Mesothelial cell of epicardium (in vitro differentiated cells): ENCODE data around the gene TPPP3. TPM values are rescaled to one million over a fixed set of nuclear protein-coding genes. Genes with fewer than 3 reads are reported as not detected.

ENCODE experiments used
- DNase-seq, 2 experiments: peaks; one replicate each; pipeline ENCODE4 v3.0.0; 2021; ENCODE audit warnings: low spot score in 2 of 2; ENCODE audit not compliant: unreplicated experiment in 2 of 2
- H3K27ac Mint-ChIP-seq: 2 replicates; pipeline ENCODE4 v1.8.0; 2021; ENCODE audit warnings: mixed read lengths
- H3K27me3 Mint-ChIP-seq: 2 replicates; pipeline ENCODE4 v1.8.0; 2021; ENCODE audit warnings: low read depth, mixed read lengths
- H3K36me3 Mint-ChIP-seq: 2 replicates; pipeline ENCODE4 v1.8.0; 2021; ENCODE audit warnings: mixed read lengths
- H3K4me1 Mint-ChIP-seq: 2 replicates; pipeline ENCODE4 v1.8.0; 2021; ENCODE audit warnings: mixed read lengths
- H3K4me3 Mint-ChIP-seq: 2 replicates; pipeline ENCODE4 v1.8.0; 2021; ENCODE audit warnings: mild to moderate bottlenecking, moderate library complexity, mixed read lengths
- H3K9me3 Mint-ChIP-seq: 2 replicates; pipeline ENCODE4 v1.8.0; 2021; ENCODE audit warnings: mixed read lengths
- total RNA-seq: library from RNA; stranded (reverse); gene quantifications from 3 replicates; pipeline ENCODE4 v1.2.1, GENCODE V29; 2021
- TF ChIP-seq, protein P1 (sequence below): fragments of 200-600 bp; sonication (generic); IDR thresholded peaks from one replicate; pipeline ENCODE4 v1.5.0; 2021; ENCODE audit warnings: antibody characterized with exemption; ENCODE audit not compliant: unreplicated experiment

Gene TPPP3
- total RNA-seq, 1 donor from 2014 or later, result 5.5 TPM

DNA sequence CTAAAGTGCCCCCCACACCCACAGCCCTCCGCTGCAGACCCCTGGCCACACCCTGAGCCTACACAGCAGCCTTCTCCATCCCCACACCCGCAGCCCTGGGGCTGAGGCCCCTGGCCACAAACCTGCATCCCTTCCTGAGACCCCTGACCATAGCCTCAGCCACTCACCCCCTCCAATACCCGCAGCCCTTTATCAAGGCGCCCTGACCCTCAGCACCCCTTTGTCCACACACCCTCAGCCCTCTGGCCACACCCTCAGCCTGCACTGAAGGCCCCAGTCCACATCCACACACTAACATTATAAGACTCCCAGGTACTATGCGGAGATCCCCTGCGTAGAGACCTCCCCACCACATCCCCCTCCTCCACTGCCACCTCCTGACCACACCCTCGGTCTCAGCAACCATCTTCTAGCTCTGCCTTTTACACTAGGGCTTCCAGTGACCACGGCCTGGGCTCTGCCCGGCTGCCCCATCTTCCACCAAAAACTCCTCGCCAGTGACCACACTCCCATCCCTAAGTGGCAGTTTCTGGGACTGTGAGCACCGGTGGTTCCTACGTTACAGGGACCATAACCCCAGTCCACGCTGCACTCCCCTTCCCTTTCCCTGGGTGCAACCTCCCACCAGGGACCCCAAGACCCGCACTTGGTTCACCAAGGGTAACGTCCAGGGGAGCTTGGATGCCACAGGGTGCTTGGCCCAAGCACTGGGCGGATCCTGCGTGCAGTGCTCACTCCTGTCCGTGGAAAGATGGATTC lies 818 bp downstream of the TPPP3 start:
- DNase-seq, result no peak
- Mint-ChIP-seq H3K36me3 (no peaks in the 10 kb centered on the region), H3K27ac (no peak overlapping the region), H3K4me1 (peaks cover 22% of the 10 kb centered on the region), H3K9me3 (no peaks in the 10 kb centered on the region), H3K4me3 (peak overlapping the region; percentile 36), H3K27me3 (peaks cover 71% of the 10 kb centered on the region)
- TF ChIP-seq, protein P1, sequence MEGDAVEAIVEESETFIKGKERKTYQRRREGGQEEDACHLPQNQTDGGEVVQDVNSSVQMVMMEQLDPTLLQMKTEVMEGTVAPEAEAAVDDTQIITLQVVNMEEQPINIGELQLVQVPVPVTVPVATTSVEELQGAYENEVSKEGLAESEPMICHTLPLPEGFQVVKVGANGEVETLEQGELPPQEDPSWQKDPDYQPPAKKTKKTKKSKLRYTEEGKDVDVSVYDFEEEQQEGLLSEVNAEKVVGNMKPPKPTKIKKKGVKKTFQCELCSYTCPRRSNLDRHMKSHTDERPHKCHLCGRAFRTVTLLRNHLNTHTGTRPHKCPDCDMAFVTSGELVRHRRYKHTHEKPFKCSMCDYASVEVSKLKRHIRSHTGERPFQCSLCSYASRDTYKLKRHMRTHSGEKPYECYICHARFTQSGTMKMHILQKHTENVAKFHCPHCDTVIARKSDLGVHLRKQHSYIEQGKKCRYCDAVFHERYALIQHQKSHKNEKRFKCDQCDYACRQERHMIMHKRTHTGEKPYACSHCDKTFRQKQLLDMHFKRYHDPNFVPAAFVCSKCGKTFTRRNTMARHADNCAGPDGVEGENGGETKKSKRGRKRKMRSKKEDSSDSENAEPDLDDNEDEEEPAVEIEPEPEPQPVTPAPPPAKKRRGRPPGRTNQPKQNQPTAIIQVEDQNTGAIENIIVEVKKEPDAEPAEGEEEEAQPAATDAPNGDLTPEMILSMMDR, result no peak

GRCh38 chr16:67391424-67392300 lies 1.6 kb downstream of the TPPP3 start:
- Mint-ChIP-seq H3K27me3 (peaks cover 70% of the 10 kb centered on the region), H3K4me3 (peak overlapping the region; percentile 1), H3K36me3 (no peaks in the 10 kb centered on the region), H3K27ac (no peak overlapping the region), H3K4me1 (peaks cover 17% of the 10 kb centered on the region), H3K9me3 (no peaks in the 10 kb centered on the region)
- DNase-seq, result no peak
- TF ChIP-seq, protein P1, result no peak

DNA sequence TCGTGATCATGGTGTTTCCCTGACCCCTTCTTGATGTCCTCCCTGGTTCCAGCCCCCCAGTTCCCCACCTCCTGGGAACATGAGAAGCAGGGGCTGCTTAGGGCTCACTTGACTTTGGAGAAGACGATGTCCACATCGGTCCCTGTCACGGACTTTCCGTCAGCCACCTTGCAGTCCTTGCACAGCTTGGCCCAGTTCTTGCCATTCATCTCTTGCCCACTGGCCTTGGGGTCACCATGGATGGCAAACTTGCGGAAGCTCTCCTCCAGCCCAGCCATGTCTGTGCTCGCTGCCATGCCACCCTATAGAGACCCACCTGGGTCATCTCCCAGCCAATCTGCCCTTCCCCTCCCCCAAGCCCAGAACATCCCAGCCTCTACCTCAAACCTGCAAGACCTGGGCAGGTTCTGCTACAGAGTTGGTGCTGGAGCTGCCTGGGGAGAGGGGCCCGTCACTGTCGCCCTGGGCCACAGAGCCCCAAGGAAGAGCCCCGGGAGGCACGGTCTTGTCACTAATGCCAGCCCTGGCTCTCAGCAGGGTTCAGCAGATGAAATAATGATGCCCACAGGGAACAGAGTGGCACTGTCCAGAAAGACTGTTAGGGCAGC lies 2.4 kb downstream of the TPPP3 start:
- TF ChIP-seq, protein P1, result no peak
- no peak for DNase-seq
- Mint-ChIP-seq H3K4me3 (no peak overlapping the region), H3K27me3 (peaks cover 76% of the 10 kb centered on the region), H3K9me3 (no peaks in the 10 kb centered on the region), H3K36me3 (no peaks in the 10 kb centered on the region), H3K27ac (no peak overlapping the region), H3K4me1 (peaks cover 15% of the 10 kb centered on the region)

DNA sequence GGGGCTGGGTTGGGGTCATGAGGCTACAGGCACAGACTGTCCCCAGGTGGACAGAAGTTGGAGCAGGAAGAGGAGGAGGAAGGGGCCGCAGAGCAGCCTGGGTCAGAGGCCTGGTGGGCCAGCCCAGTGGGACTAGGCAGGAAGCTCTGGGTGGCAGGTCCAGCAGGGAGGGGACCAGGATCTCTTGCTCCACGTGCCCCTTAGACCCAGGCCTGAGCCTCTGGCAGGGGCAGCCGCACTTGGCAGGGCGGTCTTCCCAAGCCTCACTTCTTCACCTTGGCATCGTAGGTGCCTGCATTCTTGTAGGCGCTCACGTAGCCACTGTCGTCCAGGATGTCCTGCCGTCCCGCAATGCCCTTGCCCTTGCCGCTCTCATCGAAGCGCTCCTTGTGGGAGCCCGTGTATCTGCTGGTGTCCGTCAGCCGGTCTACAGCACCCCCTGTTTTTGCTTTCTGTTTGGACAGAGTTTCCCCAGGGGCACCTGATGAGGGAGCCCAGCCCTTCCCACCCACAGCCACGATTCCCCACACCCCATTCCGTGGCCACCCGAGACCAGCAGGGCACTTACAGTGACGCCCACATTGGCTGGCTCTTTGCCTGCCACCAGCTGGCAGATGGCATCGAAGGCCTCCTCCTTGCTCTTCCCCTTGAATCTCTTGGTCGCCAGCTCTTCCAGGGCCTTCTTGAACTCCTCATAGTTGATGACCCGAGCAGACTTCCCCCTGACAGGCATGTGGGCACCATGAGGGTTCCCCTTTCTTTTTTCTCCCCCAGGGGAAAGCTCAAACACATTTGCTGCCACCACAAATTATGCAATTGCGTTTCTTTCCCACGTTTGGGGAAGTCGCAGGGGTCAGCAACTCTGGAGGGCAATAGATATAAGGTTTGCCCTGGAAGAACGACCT lies 3.1 kb downstream of the TPPP3 start:
- H3K9me3 Mint-ChIP-seq, result no peaks in the 10 kb centered on the region
- H3K27ac Mint-ChIP-seq, result no peak overlapping the region
- peaks cover 76% of the 10 kb centered on the region for H3K27me3 Mint-ChIP-seq
- TF ChIP-seq, protein P1, result no peak
- H3K4me1 Mint-ChIP-seq, result peaks cover 15% of the 10 kb centered on the region
- no peak overlapping the region for H3K4me3 Mint-ChIP-seq
- no peak for DNase-seq
- H3K36me3 Mint-ChIP-seq, result no peaks in the 10 kb centered on the region

DNA sequence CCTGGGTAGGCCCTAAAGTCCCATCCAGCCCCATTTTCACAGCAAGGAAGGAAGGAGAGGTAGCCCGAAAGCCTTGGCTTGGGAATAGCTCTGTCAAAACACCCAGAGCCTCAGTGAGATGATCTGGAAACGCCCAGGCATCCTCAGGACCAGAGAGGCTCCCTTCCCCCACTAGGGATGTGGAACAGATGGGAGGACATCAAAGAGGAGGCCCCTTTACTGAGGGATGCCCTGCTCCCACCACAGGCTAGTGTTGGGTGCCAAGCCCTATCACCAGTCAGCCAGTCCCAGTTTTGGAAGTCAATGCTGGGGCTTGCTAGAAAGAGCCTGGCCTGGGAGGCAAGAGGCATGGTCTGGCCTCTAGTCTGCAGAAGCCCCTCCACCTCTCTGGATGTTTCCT lies 4.7 kb downstream of the TPPP3 start:
- no peaks in the 10 kb centered on the region for H3K9me3 Mint-ChIP-seq
- no peak overlapping the region for H3K27ac Mint-ChIP-seq
- no peaks in the 10 kb centered on the region for H3K36me3 Mint-ChIP-seq
- TF ChIP-seq, protein P1, result no peak
- peaks cover 78% of the 10 kb centered on the region for H3K27me3 Mint-ChIP-seq
- DNase-seq, result no peak
- peaks cover 9% of the 10 kb centered on the region for H3K4me1 Mint-ChIP-seq
- H3K4me3 Mint-ChIP-seq, result no peak overlapping the region
